KG1 (cell line): Measurements from ENCODE around the gene FRMD3.
"Not testable (repeated sequence)": the region's sequence is repeated elsewhere in the genome, so short reads cannot be mapped to it uniquely, and the experiment has no call there.

Source experiments
- DNase-seq: peaks from one replicate; lab custom pipeline; 2025; lab: John Stamatoyannopoulos, UW

FRMD3 gene

DNA sequence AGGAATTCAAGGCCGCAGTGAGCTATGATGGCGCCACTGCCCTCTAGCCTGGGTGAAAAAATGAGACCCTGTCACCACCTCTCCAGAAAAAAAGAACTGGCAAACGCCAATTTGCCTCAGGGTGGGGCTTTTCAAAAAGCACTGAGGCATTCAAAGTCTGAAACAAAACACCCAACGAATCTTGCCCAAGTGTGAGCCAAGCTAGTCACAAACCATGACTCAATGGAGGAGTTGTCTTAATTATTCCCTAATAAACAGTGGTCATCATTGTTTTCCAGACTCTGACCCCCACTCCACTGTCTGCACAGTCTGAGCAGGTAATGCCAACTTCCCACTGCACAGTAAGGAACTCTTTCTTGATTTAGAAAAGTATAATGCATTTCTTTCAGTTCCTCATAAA is 16.8 kb downstream of the FRMD3 start:
- no peak for DNase-seq

DNA sequence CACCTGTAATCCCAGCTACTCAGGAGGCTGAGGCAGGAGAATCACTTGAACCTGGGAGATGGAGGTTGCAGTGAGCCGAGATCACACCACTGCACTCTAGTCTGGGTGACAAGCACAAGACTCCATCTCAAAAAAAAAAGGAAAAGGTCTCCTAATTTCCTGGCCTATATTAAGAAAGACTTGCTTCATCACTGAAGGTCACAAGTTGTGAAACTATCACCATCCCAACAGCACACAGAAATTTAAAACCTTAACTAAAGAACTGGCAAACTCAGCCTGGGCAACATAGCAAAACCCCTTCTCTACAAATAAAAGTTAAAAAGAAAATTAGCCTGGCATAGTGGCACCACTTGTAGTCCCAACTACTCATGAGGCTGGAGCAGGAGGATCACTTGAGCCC is 17.2 kb downstream of the FRMD3 start:
- DNase-seq = no peak

DNA sequence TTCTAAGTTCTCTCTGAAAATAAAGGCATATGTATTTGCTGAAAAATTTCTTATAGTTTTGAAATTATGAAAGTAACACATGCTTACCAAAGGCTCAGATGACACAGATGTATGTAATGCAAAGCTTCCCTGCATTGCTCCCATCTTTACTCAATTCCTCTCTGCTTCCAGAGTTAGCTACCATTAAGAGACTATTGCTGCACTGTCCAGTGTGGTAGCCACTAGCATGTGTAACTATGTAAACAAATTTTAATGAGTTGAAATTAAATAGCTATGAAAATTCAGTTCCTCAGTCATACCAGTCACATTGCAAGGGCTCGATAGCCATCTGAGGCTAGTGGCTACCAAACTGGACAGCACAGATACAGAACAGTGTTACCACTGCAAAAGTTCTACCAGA is 17.9 kb downstream of the FRMD3 start:
- no peak for DNase-seq

DNA sequence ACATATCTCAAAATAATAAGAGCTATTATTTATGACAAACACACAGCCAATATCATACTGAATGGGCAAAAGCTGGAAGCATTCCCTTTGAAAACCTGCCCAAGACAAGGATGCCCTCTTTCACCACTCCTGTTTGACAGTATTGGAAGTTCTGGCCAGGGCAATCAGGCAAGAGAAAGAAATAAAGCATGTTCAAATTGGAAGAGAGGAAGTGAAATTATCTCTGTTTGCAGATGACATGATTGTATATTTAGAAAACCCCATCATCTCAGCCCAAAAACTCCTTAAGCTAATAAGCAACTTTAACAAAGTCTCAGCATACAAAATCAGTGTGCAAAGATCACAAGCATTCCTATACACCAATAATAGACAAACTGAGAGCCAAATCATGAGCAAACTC is 20.2 kb downstream of the FRMD3 start:
- DNase-seq = not testable (repeated sequence)

DNA sequence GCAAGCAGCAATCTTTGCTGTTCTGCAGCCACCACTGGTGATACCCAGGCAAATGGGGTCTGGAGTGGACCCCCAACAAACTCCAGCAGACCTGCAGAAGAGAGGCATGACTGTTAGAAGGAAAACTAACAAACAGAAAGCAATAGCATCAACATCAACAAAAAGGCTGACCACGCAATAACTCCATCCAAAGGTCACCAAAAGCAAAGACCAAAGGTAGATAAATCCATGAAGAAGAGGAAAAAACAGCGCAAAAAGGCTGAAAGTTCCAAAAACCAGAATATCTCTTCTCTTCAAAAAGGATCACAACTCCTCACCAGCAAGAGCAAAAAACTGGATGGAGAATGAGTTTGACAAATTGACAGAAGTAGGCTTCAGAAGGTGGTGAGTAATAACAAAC is 23.4 kb downstream of the FRMD3 start:
- DNase-seq = no peak

DNA sequence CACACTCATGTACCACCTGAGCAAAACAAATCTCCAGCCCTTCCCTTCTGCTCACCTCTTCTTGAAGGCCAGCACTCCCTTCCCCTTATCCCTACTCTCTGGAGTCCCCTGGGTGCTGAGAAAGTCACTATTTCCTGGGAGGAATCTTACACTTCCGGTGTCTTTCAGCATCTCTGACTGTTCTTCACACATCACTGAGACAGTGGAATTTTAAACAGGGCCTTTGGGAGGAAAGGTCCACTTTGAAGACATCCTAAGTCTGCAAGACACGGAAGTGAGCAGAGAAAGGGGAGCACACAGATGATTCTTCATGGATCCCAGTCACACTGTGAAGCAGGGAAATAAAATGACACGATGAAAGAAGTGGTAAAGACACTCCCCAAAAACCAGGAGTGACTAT is 25.6 kb downstream of the FRMD3 start:
- no peak for DNase-seq

DNA sequence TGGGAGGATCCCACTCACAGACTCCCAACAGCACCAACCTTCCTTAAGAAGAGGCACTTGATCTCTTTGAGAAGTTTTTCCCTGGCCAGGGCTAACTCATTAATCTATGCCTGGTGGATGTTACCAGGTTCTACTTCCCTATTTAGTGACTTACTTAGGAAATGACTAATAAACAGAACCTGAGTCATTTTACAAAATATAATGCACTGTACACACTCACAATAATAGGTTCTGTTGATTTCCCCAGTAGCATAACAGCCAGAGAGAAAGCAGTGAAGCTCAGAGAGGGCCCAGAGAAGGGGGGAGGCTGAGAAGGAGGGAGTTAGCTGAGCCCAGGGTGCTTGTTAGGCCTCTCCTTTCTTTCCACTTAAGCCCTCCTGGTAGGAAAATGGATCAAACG is 27.1 kb downstream of the FRMD3 start:
- no peak for DNase-seq

DNA sequence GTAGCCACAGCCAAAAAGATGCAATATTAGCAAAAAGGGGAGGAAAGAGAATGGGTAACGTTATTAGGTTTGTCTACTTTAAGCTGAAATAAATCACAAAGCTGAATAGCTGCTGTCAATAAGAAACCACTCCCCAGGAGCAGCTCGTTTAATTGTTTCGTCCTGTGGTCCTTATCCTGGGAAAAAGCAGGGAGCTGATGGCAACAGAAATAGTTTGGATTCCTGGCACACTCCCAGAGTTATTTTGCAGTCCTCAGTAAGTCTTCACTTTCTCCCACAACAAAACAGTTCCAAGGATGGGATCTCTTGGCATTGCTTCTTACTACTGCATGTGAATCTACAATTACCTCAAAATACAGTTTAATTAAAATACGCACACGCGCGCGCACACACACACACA is 28.8 kb downstream of the FRMD3 start:
- no peak for DNase-seq

DNA sequence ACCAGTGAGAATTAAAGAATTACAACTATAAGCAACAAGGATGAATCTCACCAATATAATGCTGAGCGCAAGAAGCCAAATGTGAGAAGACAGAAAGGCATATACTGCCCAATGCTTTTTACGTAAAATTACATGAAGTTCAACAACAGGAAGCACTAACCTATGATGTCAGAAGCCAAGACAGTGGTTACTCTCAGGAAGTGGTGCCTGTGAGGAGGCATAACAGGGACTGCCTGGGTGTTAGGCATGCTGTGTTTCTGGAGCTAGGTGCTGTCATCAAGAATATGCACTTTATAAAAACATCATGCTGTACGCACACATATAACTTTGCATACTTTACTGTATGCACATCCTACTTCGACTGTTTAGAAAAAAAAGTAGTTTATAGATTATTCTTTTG is 30.1 kb downstream of the FRMD3 start:
- DNase-seq = peak; percentile 17

DNA sequence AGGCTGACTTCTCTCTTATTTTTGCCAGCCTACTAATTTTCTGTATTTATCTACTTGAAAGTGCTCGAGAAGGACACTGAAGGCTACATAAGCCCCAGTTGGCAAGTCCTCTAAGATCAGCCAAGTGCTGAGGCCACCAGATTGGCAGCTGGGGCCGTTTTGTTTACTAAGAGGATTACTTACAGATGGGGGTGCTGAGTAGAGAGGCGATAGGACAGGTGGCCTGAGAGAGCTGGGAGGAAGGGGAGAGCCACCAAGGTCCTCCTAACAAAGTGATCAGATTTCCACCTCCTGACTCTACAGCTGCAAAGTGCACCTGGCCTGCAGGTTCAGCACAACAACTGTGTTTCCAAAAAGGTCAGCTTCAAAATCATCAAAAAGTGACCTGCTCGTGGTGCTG is 32.9 kb downstream of the FRMD3 start:
- DNase-seq = no peak

DNA sequence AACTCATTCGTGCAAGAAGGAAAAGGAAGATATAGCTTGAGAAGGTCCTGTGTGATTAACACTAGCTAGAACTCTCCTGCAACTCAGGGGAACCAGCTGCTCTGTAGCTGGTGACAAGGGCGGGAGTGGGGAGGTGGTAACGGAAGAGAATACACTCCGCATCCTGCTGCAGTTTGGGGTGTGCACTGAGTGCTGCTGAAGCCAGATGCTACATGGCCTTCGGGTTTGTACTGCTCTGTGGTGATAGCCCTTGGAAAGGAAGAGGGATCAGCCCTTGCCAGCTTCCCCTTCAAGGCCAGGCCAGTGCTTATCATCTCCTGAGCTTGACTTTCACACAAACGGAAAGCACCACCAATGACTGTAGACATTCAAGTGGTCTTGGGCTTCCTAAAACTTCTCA is 34.3 kb downstream of the FRMD3 start:
- DNase-seq = no peak

DNA sequence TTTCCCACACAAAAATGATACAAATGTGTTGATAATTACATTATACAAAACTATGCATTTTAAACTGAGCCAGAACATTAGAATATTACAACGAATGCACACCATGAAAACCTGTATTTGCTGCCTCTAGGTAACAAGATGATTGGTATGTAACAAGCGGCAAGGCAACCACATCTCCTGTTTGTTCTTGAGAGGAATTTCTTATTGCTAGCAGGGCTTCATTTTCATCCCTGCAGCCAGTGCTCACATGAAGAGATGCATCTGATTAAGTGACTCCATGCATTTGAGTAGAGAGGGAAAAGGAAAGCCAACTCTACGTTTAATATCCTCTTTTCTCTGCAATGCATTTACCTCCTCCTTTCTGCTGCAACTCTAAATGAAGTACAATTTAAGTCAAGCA is 36.6 kb downstream of the FRMD3 start:
- DNase-seq = no peak

DNA sequence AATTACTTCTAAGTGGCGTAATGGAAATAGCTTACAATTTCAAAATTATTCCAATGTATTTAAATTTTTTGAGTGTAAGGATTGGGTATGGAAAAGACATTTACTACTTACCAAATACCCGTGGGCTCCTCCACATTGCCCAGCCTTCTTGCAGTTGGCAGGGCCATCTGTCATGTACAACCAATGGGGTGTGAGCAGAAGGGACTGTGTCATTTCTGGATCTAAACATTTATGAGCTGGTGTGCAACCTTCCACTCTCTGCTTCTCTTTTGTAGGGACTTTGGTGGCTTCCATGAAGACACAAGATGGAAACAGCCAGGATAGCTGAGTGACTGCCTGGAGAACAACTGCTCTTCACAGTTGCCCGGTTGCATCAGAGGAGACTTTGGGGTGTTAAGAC is 40.8 kb downstream of the FRMD3 start:
- DNase-seq = no peak

DNA sequence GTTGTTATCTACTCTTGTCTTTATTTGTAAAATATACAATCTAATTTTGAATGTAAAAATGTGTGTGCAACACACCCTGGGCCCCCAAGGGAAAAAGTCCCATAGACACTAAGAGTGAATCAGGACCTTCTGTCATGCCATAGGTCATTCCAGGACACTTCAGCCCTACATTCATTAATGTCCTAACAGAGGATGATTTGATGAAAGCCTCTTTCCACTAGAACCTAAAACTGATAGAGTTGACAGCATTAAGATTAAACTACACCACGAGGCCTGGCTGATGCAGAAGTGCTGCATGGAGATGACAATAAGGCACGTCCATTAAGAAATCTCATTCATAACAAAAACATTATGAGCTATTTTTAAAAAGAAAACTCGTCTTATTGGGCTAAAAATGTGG is 46.2 kb downstream of the FRMD3 start:
- no peak for DNase-seq

DNA sequence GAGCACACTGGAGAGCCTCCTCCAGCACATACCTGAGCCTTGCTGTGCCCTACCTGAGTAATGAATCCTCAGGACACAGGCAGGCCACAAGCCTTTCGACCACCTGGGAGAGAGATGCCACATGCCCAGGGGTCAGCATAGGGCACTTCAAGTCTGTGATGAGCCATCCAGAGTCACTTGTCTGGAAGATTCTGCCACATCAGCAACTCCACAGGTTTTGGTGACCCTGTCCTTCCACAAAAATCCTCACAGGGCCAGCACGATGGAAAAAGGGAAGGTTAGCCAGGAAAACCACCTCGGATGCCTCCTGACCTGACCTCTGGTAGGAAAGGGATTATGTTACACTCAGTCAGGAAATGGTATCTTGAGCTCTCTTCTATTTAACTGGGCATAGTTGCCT is 46.8 kb downstream of the FRMD3 start:
- DNase-seq = no peak

DNA sequence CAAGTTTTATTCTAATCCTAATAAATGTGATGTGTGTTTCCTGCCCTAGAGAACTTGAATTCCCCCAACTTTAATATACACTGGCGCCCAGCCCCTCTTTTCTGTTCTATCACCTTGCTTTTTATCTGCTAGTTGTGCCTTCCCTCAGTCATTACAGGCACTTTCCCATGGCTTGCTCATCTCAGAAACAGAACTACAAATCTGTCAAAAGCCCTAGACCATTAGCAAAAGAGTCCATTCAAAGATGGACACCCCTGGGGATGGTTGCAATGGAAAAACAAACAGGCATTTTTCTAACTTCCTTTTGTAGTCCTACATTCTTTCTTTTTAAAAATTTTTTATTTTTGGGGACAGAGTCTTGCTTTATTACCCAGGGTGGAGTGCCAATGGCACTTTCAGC is 48.2 kb downstream of the FRMD3 start:
- no peak for DNase-seq

DNA sequence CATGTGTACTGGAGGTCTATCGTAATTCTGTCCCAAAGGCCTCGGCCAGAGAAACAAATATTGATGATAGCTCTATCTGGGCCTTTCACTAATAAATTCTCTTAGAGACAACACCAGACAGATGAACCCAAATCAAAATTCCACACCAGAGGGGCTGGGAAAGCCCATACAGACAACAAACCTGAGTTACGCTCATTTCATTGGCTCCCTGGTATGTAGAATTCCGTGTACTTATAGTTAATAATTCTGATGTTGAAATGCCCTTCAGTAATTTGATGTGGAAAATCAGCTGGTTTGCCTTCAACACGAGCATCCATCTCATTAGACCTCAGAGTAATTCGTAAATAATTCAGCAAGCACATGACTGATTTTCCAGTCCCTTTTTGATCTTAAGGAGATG is 53.2 kb downstream of the FRMD3 start:
- no peak for DNase-seq

DNA sequence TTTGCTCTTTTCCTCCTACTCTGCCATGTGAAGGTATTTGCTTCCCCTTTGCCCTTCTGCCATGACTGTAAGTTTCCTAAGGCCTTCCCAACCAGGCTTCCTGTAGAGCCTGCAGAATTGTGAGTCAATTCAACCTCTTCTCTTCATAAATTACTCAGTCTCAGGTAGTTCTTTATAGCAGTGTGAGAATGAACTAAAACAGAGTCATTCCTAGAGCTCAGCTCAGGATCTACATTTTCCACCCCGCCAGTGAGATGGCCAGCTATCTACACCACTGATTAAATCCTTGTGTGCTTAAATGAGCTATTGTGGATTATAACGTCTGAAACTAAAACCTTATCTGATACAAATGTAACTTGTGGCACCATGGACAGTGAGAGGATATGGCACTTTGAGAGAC is 55.0 kb downstream of the FRMD3 start:
- no peak for DNase-seq

DNA sequence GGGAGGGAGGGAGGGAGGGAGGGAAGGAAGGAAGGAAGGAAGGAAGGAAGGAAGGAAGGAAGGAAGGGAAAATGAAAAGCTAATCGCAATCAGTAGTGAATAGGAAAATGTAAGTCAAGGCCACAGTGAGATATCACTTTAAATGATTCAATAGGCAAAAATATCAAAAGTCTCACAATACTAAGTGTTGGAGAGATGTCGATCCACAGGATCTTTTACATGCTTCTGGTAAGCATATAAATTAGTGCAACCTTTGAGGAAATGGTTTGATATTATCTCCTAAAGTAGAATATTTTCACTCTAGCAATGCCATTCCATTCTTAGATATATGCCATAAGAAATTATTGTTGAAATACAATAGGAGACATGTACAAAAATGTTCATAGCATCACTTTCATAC is 58.4 kb downstream of the FRMD3 start:
- DNase-seq = no peak

DNA sequence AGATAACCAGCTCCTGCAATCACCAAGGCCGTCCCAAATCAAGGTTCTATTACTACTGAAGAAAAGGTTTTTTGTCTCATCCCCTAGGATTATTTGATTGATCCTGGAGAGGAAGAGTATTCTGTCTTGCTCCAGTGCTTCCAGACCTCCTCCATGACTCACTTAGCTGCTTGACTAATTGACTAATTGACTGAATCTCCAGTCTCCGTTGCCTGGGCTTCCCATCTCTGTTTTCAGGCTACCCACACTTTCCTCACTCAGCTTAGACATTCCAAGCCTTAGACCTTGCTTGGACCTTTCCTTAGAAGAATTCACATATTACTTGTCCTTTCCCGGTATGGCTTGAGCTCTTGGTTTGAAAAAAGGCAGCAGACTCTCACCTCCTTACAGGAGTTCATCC is 60.6 kb downstream of the FRMD3 start:
- no peak for DNase-seq

DNA sequence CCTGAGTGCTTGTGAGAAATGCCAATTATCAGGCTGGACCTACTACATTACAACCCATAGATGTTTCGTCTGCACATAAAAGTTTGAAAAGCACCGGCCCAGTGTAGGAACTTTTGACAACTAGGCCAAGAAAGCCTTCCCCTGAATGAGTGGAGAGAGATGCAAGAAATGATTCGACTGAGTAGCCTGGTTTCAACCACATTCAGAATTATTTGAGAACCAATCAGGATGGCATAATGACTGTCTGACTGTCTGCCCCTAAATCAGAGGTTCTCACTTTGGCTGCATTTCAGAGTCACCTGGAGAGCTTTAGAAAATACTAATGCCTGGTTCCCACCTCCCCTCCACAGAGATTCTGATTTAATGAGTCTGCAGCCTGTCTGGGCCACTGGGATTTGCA is 61.1 kb downstream of the FRMD3 start:
- DNase-seq = no peak

DNA sequence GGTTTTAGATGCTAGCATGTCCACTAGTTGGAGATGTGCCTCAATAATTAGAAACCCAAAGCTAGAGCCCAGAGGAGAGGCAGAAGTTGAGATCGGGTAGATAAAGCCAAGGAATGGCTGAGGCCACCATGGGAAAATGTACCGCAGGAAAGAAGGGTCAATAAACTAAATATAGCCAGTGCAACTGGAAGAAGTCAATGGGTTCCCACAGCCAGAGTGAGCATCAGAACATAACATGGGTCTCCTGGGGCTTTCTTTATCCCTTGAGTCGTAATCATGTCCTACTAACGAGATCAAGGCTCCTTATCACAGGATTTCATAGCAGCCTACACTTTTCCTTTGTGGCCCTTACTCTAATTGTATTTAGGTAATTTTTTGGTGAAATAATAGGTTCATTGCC is 61.7 kb downstream of the FRMD3 start:
- no peak for DNase-seq

DNA sequence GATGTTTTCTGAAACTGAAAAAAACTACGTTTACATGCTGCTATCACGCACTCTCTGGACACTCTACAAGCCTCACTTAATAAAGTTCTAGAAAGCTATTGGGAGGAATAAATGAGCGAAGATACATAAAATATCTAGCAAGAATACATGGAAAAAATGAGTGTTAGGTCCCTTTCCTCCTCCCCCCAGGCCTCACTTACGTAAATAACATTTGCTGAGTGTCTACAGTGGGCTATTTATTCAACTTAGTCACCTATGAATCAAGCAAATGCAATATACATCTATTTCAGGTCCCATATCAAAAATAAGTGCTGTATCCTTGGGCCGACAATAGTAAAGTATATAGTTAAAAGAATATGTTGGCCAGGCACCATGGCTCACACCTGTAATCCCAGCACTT is 62.5 kb downstream of the FRMD3 start:
- no peak for DNase-seq

DNA sequence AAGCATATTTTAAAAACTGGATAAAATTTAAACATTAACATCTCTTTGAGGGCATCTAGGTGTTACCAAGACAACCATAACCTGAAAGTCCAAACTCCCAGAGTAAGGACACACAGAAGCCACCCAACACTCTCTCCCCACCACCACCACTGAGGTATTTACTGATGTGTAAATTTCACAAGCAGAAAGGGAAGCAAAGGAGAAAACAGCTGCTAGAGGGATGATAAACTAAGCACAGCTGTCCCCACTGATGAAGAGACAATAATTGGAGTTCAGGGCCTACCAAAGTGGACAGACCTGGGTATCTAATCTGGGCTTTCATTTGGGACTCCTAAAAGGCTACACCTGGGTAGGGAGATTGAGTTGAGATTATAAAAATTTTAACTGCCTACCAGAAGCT is 63.6 kb downstream of the FRMD3 start:
- DNase-seq = no peak

DNA sequence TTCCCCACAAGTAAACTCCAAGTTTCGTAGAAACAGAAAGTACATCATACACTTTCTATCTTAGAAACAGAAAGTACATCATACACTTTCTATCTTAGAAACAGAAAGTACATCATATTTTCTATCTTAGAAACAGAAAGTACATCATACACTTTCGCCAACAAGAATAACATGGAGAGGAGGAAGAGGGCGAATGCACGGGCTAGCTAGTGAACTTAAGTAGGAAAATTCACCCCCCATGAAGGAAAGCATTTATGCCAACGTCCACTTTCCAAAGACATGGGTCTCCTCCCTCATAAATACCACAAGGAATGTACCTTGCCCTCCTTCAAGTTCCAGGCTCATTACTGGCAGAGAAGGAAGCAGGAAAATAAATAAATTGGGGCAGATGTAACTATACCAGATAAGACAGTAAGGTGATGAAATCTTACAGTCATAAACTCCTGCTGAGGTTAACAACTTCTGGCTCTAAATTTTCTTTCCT is 64.7 kb downstream of the FRMD3 start:
- no peak for DNase-seq
